Glomerular visceral epithelial cell (primary cell): ENCODE results near the gene DYSF.

ENCODE experiments used
- DNase-seq: peaks from one replicate; pipeline ENCODE4 v3.0.0-alpha.2; 2016; ENCODE audit errors: extremely low spot score

DYSF gene

DNA sequence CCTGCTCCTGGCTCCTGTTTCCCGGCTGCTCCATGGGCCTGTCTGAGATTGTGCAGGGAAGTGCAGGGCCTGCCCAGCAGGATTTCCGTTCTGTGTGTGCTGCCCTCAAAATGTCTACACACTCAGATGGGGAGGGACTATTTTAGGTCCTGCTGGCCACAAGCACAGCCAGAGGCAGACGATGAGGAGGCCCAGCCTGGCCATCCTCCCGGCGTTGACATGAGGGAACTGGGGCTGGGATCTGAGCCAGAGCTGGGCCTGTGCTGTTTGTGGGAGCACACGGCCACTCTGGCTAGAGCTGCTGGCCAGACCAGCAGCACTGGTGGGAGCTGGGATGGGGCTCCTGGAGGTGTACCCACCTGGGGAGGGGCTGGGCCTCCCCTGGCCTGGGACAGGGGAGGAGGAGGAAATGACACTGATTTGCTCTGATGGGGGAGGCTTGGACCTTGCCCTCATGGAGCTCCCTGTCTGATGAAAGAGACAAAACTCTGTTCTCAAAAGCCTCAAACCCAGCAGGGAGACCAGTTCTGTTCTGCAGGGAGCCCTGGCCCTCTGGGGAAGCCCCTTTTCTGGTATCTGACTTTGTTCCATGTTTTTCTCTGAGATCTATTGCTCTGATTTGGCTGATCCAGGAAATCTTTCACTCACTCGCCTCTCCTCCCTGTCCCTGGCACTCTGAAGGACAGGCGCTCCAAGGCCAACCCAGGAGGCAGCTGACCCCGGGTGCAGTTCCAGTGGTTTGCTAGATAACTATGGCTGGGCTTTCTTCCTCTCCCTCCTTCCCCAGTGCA is 161.8 kb downstream of the DYSF start:
- DNase-seq: no peak

DNA sequence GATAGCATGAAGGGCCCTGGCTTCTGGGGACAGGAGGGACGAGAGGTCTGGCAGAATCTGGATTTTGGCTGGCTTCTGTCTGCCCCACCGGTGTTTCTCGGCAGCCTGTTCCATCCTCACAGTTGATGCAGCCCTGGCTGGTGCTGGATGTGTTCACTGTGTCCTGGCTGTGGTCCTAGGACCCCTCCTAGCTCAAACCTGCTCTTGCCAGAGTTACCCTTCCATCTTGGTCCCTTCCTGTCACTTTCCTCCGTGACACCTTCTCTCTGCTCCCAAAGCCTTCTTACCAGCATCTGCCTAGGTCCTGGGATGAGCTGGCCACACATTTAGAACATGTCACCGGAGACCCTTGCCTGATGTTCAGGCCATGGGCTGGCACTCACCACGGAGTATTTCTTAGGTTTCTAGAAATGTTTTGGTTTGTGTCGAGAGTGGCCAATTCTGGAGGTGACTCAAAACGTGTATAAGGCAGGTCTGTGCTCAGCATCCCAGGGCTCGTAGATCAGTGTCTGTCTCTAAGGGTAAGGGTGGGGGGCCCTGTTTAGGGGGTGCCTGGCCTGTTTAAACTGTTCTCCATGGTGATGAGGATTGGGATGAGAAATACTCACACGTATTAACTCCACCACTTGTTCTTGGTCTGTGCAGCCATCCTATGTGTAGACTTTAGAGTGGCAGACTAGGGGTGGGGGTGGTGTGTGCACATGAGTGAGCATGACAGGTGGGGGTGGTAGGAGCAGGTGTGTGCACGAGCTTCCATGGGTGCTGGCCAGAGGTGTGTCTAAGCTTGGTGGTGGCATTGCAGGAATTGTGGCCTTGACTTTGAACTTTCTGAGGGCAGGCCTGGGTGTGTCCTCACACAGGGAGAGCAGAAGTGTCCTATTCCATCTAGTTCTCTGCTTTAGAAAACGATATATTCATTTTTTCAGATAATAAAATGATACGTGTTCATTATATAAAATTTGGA is 162.7 kb downstream of the DYSF start:
- DNase-seq: no peak

DNA sequence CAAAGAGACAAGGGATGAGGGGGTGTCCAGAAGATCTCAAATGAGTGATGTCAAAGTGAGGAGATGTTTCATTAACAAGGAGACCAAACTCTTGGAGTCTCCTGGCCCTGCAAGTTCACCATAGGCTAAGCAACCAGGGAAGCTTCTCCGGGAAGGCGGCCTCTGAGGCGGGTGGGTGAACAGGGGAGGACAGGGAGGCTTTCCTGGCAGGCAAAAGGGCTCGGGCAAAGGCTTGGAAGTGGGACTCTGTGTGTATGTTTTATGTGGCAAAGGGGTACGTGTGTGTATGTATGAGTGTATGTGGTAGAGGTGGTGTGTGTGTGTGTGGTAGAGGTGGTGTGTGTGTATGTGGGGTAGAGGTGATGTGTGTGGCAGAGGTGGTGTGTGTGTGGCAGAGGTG is 163.9 kb downstream of the DYSF start:
- DNase-seq: no peak

GRCh38 chr2:71618327-71619113 is 165.2 kb downstream of the DYSF start:
- no peak for DNase-seq

- DNase-seq: no peak
Measured at GRCh38 chr2:71619230-71619741, 165.9 kb downstream of the DYSF start.

- DNase-seq: no peak
Measured at GRCh38 chr2:71620116-71620515, 166.8 kb downstream of the DYSF start.

DNA sequence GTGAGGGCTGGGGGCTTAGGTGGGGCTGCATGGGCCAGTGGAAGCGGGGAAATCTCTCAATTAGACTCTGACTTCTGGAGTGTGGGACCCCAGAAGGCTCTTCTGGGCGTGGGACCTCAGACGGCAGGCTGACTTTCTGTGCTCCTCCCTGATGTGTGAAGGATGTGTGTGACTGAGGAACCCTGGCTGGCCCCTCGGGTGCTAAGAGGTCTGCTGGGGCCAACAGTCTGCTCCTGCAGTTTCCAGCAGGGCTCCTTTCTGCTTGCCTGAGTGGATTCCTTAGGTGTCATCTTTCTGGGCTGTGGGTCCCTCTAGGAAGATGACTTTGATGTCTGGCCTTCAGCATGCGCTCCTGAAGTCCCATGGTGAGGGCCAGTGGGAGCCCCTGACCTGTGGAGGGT is 167.5 kb downstream of the DYSF start:
- no peak for DNase-seq

- no peak for DNase-seq
Measured at GRCh38 chr2:71629273-71629672, 175.9 kb downstream of the DYSF start.

DNA sequence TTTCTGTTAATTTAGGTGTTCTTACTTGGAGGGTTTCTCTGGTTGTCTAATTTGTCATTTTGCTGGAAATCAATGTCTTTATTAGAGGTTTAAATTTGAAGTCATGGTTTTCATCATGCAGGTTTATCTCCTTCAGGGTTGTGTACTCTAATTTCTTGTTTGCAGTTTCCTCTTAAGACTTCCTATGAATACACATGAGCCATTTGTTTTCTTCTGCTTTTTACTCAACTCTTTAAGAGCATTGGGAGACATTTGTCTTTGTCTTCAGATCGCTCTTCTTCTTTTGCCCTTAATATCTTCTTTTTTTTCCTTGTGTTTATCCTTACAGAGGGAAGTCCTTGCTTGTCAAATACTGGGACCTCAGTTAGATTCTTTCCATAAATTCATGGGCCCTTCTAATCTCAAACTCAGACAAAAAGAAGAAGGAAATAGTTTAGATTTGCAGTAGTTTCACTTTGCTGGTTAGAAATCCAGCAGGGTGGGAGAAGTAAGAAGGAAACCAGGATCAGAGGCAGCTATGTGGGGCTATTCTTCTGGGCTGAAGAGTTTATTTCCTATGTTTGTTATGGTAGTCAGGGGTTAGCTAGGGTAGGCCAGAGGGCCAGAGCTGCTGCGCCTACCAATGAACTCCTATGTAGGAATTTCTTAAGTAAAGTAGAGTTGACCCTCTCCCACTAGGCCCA is 176.6 kb downstream of the DYSF start:
- DNase-seq: no peak

- no peak for DNase-seq
Measured at GRCh38 chr2:71630454-71631328, 177.3 kb downstream of the DYSF start.

DNA sequence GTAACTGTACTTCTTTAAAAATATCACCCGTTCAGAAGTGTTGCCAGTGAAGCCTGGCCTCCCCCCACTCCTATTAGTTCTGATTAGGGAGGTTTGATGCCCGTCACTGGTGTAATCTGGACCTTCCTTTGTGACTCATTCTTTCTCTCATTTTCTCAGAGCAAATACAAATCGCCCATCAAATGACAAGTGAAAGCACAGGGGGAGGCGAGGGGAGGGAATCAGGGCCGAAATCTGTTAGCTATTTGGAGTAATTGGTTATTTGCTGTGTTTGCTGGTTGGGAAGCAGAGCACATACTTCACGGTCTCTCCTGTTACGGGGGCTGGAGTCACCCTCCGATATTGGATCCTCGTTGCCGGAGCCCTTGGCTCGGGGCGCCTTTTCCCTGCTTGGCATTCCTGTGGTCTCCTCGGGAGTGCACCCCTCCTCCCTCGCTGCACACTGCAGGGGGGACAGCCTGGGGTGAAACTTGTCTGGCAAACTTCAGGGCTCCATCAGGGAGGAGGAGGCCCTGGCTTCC is 178.1 kb downstream of the DYSF start:
- DNase-seq: no peak

DNA sequence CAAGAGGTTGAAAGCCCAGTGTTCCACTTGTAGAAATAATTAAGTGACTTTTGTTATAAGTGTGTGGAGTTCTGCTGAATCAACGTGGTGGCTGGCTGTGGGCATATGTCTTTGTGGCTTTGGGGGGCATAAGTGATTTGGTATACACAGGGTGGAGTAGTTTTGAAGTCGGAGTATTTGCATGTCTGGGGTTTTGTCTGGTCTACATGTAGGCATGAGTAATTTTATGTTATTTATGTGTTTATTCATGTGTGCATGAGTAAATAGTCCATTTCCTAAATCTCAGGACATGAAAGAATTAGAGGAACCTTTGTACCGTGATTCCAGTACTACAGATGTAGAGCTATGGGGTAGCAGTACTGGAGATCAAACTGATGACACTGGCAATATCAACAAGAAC is 179.7 kb downstream of the DYSF start:
- DNase-seq: no peak

DNA sequence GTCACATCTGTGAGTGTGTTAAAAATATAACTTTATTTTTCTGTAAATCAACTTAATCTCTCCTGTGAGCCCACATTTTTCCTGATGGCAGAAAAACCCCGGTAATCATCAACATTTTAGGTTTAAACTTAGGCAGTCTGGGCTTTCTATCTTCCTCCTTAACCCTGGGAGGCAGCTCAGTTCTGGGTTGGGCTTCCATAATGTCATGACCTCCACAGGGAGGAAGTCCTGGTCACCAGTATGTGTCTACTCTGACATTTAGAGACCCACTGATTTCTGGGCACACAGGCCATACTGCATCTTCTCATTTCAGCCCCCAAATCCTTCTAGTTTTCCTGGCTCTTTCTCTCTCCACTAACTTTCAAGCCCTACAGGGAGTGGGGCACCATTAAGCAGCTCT is 181.2 kb downstream of the DYSF start:
- no peak for DNase-seq

- no peak for DNase-seq
Measured at GRCh38 chr2:71635798-71636197, 182.4 kb downstream of the DYSF start.

DNA sequence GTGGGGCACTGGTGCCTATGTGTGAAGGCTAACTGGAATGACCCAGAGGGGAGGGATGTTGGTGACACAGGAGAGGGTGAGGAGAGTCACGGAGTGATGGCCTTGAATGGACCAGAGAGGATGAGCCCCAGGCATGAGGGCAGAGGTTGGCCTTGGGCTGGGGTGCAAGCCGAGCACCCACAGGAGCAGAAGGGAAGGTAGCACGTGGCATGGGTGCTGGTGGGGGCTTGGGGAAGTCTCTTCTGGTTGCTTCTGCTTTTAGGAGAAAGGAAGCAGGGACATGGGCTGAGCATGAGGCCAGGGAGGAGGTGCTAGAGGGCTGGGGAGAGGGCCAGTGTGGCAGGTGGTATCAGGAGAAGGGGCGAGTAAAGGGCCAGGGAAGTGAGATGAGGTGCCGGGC is 183.8 kb downstream of the DYSF start:
- DNase-seq: no peak

- no peak for DNase-seq
Measured at GRCh38 chr2:71637736-71638135, 184.4 kb downstream of the DYSF start.

DNA sequence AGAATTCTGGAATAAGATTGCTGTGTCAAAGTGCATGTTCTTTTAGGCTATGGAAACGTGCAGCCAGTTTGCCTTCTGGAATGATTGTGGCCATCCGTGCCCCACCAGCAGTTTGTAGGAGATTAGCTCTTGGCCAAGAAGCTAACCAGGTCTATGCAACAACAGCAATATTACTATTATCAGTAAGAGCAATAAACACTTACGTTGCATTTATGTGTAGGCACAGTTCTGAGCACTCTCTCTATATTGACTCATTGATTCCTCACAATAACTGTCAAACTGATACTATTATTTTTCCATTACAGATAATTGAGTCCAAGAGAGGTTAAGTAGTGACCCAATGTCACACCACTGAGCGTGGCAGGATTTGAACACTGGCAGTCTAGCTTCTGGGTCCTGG is 186.4 kb downstream of the DYSF start:
- DNase-seq: no peak

GRCh38 chr2:71640489-71640888 is 187.1 kb downstream of the DYSF start:
- DNase-seq: no peak

- no peak for DNase-seq
Measured at GRCh38 chr2:71643674-71644357, 190.5 kb downstream of the DYSF start.
